ENCODE data around the gene PPIP5K2. TPM values are rescaled to one million over a fixed set of nuclear protein-coding genes. Genes with fewer than 3 reads are reported as not detected.

PPIP5K2 gene
- total and polyA plus RNA-seq, 2 donors (not counting 3 experiments of a cell fraction or from before 2014, with no cell fraction given): 20.8 to 69.4 TPM

DNA sequence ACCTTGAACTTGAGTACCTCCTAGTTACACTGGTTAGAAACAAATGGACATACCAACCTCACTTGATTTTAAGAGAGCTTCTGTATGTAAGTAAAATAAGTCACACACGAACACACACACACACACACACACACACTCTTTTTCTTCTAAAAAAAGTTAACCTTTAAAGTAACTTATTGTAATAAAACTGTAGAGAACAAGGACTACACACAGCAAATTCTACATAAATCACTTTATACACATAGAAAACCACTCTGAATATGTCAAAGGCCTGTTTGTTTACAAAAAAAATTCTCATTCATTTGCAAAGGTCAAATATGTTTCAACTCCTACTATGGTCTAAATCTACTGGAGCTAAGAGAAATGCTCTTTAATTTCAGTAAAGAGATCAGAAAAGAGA is 29.3 kb upstream of the PPIP5K2 start:
- no peak overlapping the region for H3K9ac ChIP-seq (replicated peaks; ENCODE audit: extremely low read depth, insufficient read depth, low read length)
- TF ChIP-seq, protein P1, sequence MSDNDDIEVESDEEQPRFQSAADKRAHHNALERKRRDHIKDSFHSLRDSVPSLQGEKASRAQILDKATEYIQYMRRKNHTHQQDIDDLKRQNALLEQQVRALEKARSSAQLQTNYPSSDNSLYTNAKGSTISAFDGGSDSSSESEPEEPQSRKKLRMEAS (IDR thresholded peaks at IDR 0.05; ENCODE audit: insufficient read depth, insufficient read length): no peak
- TF ChIP-seq MYC (IDR thresholded peaks at IDR 0.05; ENCODE audit: low read depth, low read length) (no peak), JUN (IDR thresholded peaks at IDR 0.05; ENCODE audit: borderline replicate concordance, insufficient read depth, insufficient read length, low read depth) (no peak), EZH2 (IDR thresholded peaks at IDR 0.05; ENCODE audit: borderline replicate concordance, low read depth, low read length, severe bottlenecking) (no peak), POLR2AphosphoS5 (IDR thresholded peaks at IDR 0.05; ENCODE audit: insufficient read depth, low read depth, low read length) (no peak), FOS (IDR thresholded peaks at IDR 0.05; ENCODE audit: borderline replicate concordance, insufficient read depth, low read length) (no peak), GATA2 (IDR thresholded peaks at IDR 0.05; ENCODE audit: insufficient read depth, insufficient read length, low read depth, low read length) (no peak), POLR2A (IDR thresholded peaks at IDR 0.05; ENCODE audit: low read depth, low read length) (no peak)
- TF ChIP-seq, protein P2, sequence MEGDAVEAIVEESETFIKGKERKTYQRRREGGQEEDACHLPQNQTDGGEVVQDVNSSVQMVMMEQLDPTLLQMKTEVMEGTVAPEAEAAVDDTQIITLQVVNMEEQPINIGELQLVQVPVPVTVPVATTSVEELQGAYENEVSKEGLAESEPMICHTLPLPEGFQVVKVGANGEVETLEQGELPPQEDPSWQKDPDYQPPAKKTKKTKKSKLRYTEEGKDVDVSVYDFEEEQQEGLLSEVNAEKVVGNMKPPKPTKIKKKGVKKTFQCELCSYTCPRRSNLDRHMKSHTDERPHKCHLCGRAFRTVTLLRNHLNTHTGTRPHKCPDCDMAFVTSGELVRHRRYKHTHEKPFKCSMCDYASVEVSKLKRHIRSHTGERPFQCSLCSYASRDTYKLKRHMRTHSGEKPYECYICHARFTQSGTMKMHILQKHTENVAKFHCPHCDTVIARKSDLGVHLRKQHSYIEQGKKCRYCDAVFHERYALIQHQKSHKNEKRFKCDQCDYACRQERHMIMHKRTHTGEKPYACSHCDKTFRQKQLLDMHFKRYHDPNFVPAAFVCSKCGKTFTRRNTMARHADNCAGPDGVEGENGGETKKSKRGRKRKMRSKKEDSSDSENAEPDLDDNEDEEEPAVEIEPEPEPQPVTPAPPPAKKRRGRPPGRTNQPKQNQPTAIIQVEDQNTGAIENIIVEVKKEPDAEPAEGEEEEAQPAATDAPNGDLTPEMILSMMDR (IDR thresholded peaks at IDR 0.05; ENCODE audit: extremely low read depth in 1 of 2, insufficient read depth in 1 of 2, low read depth in 1 of 2, low read length in 2 of 2): no peak
- H3K4me3 ChIP-seq (replicated peaks in 1 of 3; ENCODE audit: insufficient read depth in 1 of 3, low read depth in 1 of 3, low read length in 3 of 3): no peak overlapping the region
- no peaks in the 10 kb centered on the region for H3K9me3 ChIP-seq (replicated peaks; ENCODE audit: control insufficient read depth, insufficient read depth, low read length)
- H3K4me2 ChIP-seq (ENCODE audit: insufficient read depth, low read length): no peak overlapping the region
- no TSS peak for BruUV-seq (replicated peaks)
- ChIA-PET POLR2A (no interaction called here), CTCF (no interaction called here)
- no peak for DNase-seq (ENCODE audit: low read depth, low spot score)
- H3K36me3 ChIP-seq (ENCODE audit: control insufficient read depth in 2 of 2, extremely low read depth in 1 of 2, insufficient read depth in 2 of 2, low read length in 2 of 2): no peaks in the 10 kb centered on the region
- no peaks in the 10 kb centered on the region for H3K9me1 ChIP-seq (replicated peaks; ENCODE audit: control insufficient read depth, extremely low read depth, insufficient read depth, low read length)
- no peak for FAIRE-seq
- no peaks in the 10 kb centered on the region for H3K4me1 ChIP-seq (ENCODE audit: control insufficient read depth, extremely low read depth, insufficient read depth, low read length)
- H3K27me3 ChIP-seq (ENCODE audit: control insufficient read depth in 2 of 2, insufficient read depth in 2 of 2, low read length in 2 of 2): no peaks in the 10 kb centered on the region
- H3K27ac ChIP-seq (ENCODE audit: insufficient read depth, low read depth, low read length): no peak overlapping the region
- H3K79me2 ChIP-seq (ENCODE audit: control insufficient read depth, insufficient read depth, low read length): no peaks in the 10 kb centered on the region
- no peaks in the 10 kb centered on the region for H4K20me1 ChIP-seq (replicated peaks; ENCODE audit: control insufficient read depth, extremely low read depth, insufficient read depth, low read length)
- H2AFZ ChIP-seq (ENCODE audit: low read depth, low read length): no peak overlapping the region
- intact Hi-C loops (cut with micrococcal nuclease): no loop called here
- dilution Hi-C loops (cut with MboI; ENCODE audit: extremely low pct_ligation_motif_present, low sequenced_read_pairs): no loop called here
